GM23248 (cell line): ENCODE measurements around the gene ZNF143. TPM values are rescaled to one million over a fixed set of nuclear protein-coding genes. Genes with fewer than 3 reads are reported as not detected.
A peak's percentile ranks its signal among the peaks of the same experiment; 100 is the strongest.
"Not testable (repeated sequence)": the region's sequence is repeated elsewhere in the genome, so short reads cannot be mapped to it uniquely, and the experiment has no call there.

Experiments used
- DNase-seq: peaks from one replicate; pipeline ENCODE4 v3.0.0-alpha.2; 2015
- H2AFZ ChIP-seq: fragments of 200-600 bp; sonication (generic); 2 replicates; pipeline ENCODE4 v1.6.1; 2016; ENCODE audit warnings: antibody characterized with exemption
- H3F3A ChIP-seq: fragments of 200-600 bp; sonication (generic); 2 replicates; pipeline ENCODE4 v1.6.1; 2016; ENCODE audit warnings: mild to moderate bottlenecking, antibody characterized with exemption, mixed run types; ENCODE audit not compliant: insufficient read depth
- H3K27ac ChIP-seq: fragments of 200-600 bp; sonication (generic); 2 replicates; pipeline ENCODE4 v1.5.1; 2016; ENCODE audit warnings: mild to moderate bottlenecking
- H3K27me3 ChIP-seq: fragments of 200-600 bp; sonication (generic); replicated peaks from 2 replicates; pipeline ENCODE4 v1.6.1; 2016; ENCODE audit warnings: mild to moderate bottlenecking; ENCODE audit not compliant: insufficient read depth
- H3K36me3 ChIP-seq: fragments of 200-600 bp; sonication (generic); 2 replicates; pipeline ENCODE4 v1.6.1; 2016; ENCODE audit warnings: low read depth, mild to moderate bottlenecking
- H3K4me1 ChIP-seq: fragments of 200-600 bp; sonication (generic); 2 replicates; pipeline ENCODE4 v1.6.1; 2016; ENCODE audit warnings: mild to moderate bottlenecking; ENCODE audit not compliant: insufficient read depth
- H3K4me2 ChIP-seq: fragments of 200-600 bp; sonication (generic); one replicate; pipeline ENCODE4 v1.6.1; 2016; ENCODE audit warnings: mild to moderate bottlenecking; ENCODE audit not compliant: unreplicated experiment
- H3K4me3 ChIP-seq: fragments of 200-600 bp; sonication (generic); 2 replicates; pipeline ENCODE4 v1.5.1; 2016; ENCODE audit warnings: mild to moderate bottlenecking
- H3K79me2 ChIP-seq: fragments of 200-600 bp; sonication (generic); 2 replicates; pipeline ENCODE4 v1.6.1; 2016; ENCODE audit warnings: mild to moderate bottlenecking; ENCODE audit not compliant: insufficient read depth
- H3K9ac ChIP-seq: fragments of 200-600 bp; sonication (generic); 2 replicates; pipeline ENCODE4 v1.6.1; 2016; ENCODE audit warnings: mild to moderate bottlenecking
- H3K9me2 ChIP-seq: fragments of 200-600 bp; sonication (generic); 2 replicates; pipeline ENCODE4 v1.6.1; 2016; ENCODE audit warnings: mixed run types, mild to moderate bottlenecking, moderate library complexity; ENCODE audit not compliant: insufficient read depth
- H3K9me3 ChIP-seq: fragments of 200-600 bp; sonication (generic); one replicate; pipeline ENCODE4 v1.6.1; 2017; ENCODE audit warnings: low read depth
- H4K20me1 ChIP-seq: fragments of 200-600 bp; sonication (generic); 2 replicates; pipeline ENCODE4 v1.6.0; 2016; ENCODE audit not compliant: insufficient read depth
- EZH2 ChIP-seq: fragments of 200-600 bp; sonication (generic); IDR thresholded peaks from 2 replicates; pipeline ENCODE4 v1.6.1; 2018; ENCODE audit warnings: antibody characterized with exemption, mild to moderate bottlenecking; ENCODE audit not compliant: insufficient read depth, poor library complexity, severe bottlenecking
- EZH2phosphoT487 ChIP-seq: fragments of 200-600 bp; sonication (generic); IDR thresholded peaks from 2 replicates; pipeline ENCODE4 v1.6.1; 2018; ENCODE audit warnings: antibody characterized with exemption, moderate library complexity, mild to moderate bottlenecking, low read depth; ENCODE audit not compliant: insufficient read depth
- WGBS, 2 experiments: methylation state at CpG; one replicate each; pipeline ENCODE4 v1.1.6; 2015 to 2017; ENCODE audit warnings: low lambda C conversion rate in 2 of 2, low coverage in 1 of 2; ENCODE audit errors: missing lambda C conversion rate in 2 of 2; 5-methylcytosine and 5-hydroxymethylcytosine counted together
- in situ Hi-C: fragments of 300-500 bp; cut with MboI; formaldehyde crosslinking; loops from 2 replicates; pipeline ENCODE4 v1.15.0; 2020
- polyA plus RNA-seq: library from polyadenylated mRNA; unstranded; fragments of >200 nt; fragmentation: Nextera tagmentation; extraction: Ambion mirVana; gene quantifications from 2 replicates; pipeline ENCODE4 v1.2.1, GENCODE V29; 2016
- total RNA-seq: library from RNA; depleted of rRNA; stranded (reverse); fragments of >200 nt; shearing (Covaris generic); gene quantifications from 2 replicates; pipeline ENCODE4 v1.2.3, GENCODE V29; 2014

The ZNF143 gene
- total and polyA plus RNA-seq, 2 experiments from 2014 or later: 16.7 to 20.5 TPM

- H3K27ac ChIP-seq: no peak overlapping the region
- H3K9me3 ChIP-seq: no peaks in the 10 kb centered on the region
- no peaks in the 10 kb centered on the region for H3F3A ChIP-seq
- WGBS, 2 experiments: 92 to 93% methylated on average over 5 of the region's 5 CpGs
- in situ Hi-C loops: no loop called here
- H3K9ac ChIP-seq: no peak overlapping the region
- H2AFZ ChIP-seq: no peak overlapping the region
- no peak for TF ChIP-seq EZH2phosphoT487
- no peak for TF ChIP-seq EZH2
- H3K36me3 ChIP-seq: 0 out of 2 replicates have a peak, but pooled peaks cover 17% of the 10 kb centered on the region
- H3K4me3 ChIP-seq: no peak overlapping the region
- no peak overlapping the region for H3K4me2 ChIP-seq
- no peaks in the 10 kb centered on the region for H3K27me3 ChIP-seq
- H4K20me1 ChIP-seq: no peaks in the 10 kb centered on the region
- peak; percentile 34 for DNase-seq
- no peaks in the 10 kb centered on the region for H3K4me1 ChIP-seq
- H3K9me2 ChIP-seq: no peaks in the 10 kb centered on the region
- H3K79me2 ChIP-seq: no peaks in the 10 kb centered on the region
These were observed 51.7 kb downstream of the ZNF143 start for GRCh38 chr11:9512370-9513019.

DNA sequence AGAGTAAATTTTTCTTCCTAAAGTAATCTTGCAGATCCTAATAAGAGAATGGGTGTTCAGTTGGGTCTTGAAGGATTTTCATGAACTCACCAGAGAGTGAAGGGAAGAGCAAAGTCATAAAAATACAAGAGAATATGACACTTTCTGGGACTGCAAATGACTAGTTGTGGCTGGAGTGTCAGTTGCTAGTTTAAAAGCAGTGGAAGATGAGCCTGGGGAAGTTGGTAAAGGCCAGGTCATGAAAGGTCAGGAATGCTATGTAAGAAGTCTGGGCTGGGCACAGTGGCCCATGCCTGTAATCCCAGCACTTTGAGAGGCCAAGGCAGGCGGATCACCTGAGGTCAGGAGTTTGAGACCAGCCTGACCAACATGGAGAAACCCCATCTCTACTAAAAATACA lies 53.8 kb downstream of the ZNF143 start:
- H3K79me2 ChIP-seq, H3K9me3 ChIP-seq, H3K9ac ChIP-seq, H3K27ac ChIP-seq, H3K4me1 ChIP-seq, H2AFZ ChIP-seq, in situ Hi-C loops, H3K4me2 ChIP-seq, H3K4me3 ChIP-seq, H3F3A ChIP-seq, H3K9me2 ChIP-seq, H4K20me1 ChIP-seq, DNase-seq, H3K27me3 ChIP-seq: not testable (repeated sequence)
- 100% methylated on average over 1 of the region's 1 CpG for WGBS, 2 experiments
- 0 out of 2 replicates have a peak, but pooled peaks cover 24% of the 10 kb centered on the region for H3K36me3 ChIP-seq

GRCh38 chr11:9516113-9516512 lies 55.3 kb downstream of the ZNF143 start:
- TF ChIP-seq EZH2phosphoT487 (no peak), EZH2 (no peak)
- no peaks in the 10 kb centered on the region for H3K27me3 ChIP-seq
- no peak overlapping the region for H3K27ac ChIP-seq
- in situ Hi-C loops: no loop called here
- no peaks in the 10 kb centered on the region for H3K9me3 ChIP-seq
- no peak overlapping the region for H3K9ac ChIP-seq
- WGBS, 2 experiments: 96 to 97% methylated on average over 4 of the region's 4 CpGs
- no peaks in the 10 kb centered on the region for H3K9me2 ChIP-seq
- DNase-seq: no peak
- no peak overlapping the region for H3K4me3 ChIP-seq
- no peaks in the 10 kb centered on the region for H3K4me1 ChIP-seq
- H4K20me1 ChIP-seq: no peaks in the 10 kb centered on the region
- H3K4me2 ChIP-seq: no peak overlapping the region
- no peaks in the 10 kb centered on the region for H3F3A ChIP-seq
- 0 out of 2 replicates have a peak, but pooled peaks cover 24% of the 10 kb centered on the region for H3K36me3 ChIP-seq
- H2AFZ ChIP-seq: no peak overlapping the region
- H3K79me2 ChIP-seq: no peaks in the 10 kb centered on the region

DNA sequence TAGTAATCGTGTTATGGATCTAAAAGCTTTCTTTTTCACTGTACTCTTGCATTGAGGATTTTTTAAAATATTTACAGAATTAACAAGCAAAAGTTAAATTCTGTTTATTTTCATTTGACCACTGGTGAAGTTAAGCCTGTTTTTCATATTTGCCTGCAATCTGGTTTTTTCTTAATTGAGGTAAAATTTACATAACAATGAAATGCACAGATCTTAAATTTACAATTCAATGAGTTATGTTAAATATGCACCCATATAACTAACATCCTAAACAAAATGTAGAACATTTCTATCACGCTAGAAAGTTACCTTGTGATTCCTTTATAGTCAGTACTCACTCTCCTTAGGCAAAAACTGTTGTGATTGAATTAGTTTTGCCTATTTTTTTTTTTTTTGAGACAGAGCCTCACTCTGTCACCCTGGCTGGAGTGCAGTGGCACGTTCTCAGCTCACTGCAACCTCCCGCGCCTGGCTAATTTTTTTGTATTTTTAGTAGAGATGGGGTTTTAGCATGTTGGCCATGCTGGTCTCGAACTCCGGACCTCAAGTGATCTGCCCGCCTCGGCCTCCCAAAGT lies 58.1 kb downstream of the ZNF143 start:
- Histone ChIP-seq H3K4me1 (no peaks in the 10 kb centered on the region), H3K4me2 (no peak overlapping the region), H2AFZ (no peak overlapping the region), H3K27me3 (no peaks in the 10 kb centered on the region), H4K20me1 (no peaks in the 10 kb centered on the region), H3K9ac (no peak overlapping the region), H3K36me3 (0 out of 2 replicates have a peak, but pooled peaks cover 11% of the 10 kb centered on the region), H3F3A (no peaks in the 10 kb centered on the region), H3K79me2 (no peaks in the 10 kb centered on the region), H3K27ac (no peak overlapping the region), H3K9me3 (no peaks in the 10 kb centered on the region), H3K9me2 (no peaks in the 10 kb centered on the region), H3K4me3 (no peak overlapping the region)
- 87 to 88% methylated on average over 9 of the region's 9 CpGs for WGBS, 2 experiments
- in situ Hi-C loops: no loop called here
- TF ChIP-seq EZH2 (no peak), EZH2phosphoT487 (no peak)
- DNase-seq: no peak
